C1 segment of cervical spinal cord (tissue), 14 donors: ENCODE results near the gene KCTD15.

Source experiments
- DNase-seq, 14 donors: peaks; one replicate each; lab custom pipeline; 2025; lab: John Stamatoyannopoulos, UW

KCTD15 gene

GRCh38 chr19:33849551-33850147, 53.0 kb downstream of the KCTD15 start:
- no peak for DNase-seq

GRCh38 chr19:33859016-33859415, 62.3 kb downstream of the KCTD15 start:
- DNase-seq = no peak

- no peak for DNase-seq
Measured at GRCh38 chr19:33860312-33861090, 63.8 kb downstream of the KCTD15 start.

DNA sequence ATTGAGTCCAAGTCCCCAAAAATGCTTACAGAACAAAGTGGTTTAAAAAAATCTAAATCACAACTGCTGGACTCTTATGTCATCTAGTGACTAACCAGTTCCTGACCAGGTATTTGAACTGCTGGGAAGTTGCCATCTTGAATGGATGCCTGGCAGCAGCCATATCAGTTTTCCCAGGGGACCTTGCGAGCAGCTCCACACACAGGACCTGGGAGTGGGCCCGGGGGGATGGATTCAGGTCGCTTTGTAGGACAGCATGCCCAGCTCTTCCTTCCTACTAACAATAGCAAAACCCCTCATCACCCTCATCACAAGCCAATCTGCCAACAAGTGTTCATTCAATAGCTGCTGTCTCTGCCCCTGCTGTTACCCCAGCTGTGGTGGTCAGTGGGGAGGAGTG, 65.3 kb downstream of the KCTD15 start:
- no peak for DNase-seq

DNA sequence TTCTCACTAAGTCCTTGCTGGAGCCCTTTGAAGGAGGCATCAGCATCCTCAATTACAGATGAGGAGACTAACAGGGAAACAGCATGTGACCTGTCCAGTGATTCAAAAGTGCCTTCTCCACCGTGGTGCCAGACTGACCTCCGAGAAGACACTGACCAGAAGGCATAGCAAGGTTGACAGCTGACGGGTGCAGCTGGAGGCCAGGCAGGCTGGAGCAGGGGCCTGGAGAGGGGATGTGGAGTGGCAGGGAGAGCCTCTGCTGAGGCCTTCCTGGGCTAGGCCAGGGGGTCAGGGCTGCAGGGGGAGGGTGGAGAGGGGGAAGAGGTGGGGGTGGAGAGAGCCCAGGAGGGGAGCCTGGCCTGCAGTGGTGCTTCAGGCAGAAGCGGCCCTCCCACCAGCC, 66.3 kb downstream of the KCTD15 start:
- no peak for DNase-seq

DNA sequence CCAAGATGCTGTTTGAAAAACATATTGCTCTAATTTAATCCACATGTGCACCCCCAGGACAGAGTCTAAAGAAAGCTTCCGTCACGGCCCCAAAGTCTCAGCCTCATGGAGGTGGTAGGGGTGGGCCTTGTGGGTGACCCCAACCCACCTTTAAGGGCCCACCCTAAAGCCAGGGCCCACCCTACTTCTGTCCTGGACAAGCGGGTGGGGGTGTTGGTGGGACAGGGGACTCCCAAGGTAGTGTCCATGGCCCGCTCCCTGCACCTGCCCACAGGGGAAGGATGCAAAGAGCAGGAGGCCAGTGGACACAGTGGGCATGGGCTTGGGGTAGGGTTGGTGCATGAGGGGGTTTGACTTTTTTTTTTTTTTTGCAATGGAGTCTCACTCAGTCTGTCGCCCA, 66.8 kb downstream of the KCTD15 start:
- DNase-seq = no peak

- DNase-seq = no peak
Measured at GRCh38 chr19:33864311-33864850, 67.7 kb downstream of the KCTD15 start.

DNA sequence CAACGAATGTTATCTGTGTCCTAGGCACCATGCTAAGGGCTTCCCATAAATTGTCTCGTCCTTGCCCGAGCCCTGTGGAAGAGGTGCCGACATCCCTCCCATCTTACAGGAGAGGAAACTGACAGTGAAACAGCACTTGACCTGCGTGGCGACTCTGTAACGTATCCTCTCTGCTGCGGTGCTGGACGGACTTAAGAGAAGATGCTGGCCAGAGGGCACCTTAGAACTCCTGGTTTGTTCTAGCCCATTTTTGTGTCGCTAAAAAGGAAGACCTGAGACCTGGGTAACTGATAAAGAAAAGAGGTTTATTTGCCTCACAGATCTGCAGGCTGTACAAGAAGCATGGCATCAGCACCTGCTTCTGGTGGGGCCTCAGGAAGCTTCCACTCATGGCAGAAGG, 68.6 kb downstream of the KCTD15 start:
- no peak for DNase-seq
